DMS153 (cell line): ENCODE measurements around the gene GGT6.

Experiments used
- DNase-seq: peaks from one replicate; lab custom pipeline; 2025; lab: John Stamatoyannopoulos, UW

The GGT6 gene

DNA sequence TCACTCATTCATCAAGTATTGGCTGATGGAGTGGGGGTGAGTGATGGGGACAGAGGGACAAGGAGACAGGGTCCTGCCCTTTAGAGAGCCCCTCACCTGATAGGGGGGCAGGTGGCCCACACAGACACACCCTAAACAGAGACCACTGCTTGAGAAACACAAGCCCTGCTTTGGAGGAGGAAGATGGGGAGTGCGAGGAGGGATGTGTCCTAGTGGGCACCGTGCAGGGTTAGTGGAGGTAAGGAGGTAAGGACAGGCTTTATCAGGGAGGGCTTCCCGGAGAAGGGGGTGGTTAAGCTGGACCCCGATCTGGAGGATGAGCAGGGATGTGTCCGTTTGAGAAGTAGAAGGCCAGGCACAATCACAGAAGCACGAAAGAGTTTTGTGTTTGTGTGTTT lies 15.8 kb upstream of the GGT6 start:
- DNase-seq = no peak

GRCh38 chr17:4574448-4575045 lies 14.2 kb upstream of the GGT6 start:
- DNase-seq = no peak

DNA sequence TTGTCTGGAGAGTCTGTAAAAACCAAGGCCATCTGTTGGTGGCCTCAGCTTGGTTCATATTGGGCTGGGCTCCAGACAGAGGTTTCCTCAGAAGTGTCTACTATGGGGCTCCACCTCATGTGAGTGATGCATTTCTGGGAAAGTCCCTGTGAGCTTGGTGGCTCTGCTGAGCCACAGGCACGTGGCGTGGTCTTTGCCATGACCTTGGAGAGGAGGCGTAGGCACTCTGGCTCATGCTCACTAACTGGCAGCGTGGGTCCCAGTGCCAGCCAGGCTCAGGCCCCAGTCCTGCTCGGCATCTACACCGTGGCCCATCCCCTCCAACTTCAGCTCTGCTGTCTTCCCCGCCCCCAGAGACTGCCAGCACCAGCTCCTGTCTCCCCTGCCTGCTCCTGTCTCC lies 13.3 kb upstream of the GGT6 start:
- DNase-seq = no peak

- no peak for DNase-seq
These were observed 12.7 kb upstream of the GGT6 start for GRCh38 chr17:4573115-4573514.

DNA sequence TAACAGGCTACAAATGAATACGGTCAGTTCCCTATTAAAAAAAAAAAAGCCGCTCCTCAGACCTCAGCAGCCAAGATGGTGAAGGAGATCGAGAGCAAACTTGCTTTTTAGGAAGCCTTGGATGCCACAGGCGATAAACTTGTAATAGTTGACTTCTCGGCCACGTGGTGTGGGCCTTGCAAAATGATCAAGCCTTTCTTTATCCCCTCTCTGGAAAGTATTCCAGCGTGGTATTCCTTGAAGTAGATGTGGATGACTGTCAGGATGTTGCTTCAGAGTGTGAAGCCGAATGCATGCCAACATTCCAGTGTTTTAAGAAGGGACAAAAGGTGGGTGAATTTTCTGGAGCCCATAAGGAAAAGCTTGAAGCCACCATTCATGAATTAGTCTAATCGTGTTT lies 11.8 kb upstream of the GGT6 start:
- no peak for DNase-seq

DNA sequence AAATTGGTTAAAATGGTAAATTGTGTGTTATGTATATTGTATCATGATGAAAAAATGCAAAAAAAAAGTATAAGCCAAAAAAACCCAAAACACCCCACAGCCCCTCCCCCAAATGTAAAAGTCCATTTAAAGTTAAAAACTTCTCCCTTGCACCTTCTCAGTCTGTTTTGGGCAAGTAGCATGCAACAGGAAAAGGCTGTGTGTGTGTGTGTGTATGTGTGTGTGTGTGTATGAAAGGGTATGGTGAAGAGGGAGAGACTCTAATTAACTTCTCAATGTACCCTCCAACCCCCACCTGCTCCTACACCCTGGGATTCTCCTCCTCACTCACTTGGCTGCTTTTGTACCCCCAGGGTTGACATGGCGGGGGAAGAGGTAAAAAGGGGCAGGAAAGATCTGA lies 9.2 kb upstream of the GGT6 start:
- DNase-seq = no peak

DNA sequence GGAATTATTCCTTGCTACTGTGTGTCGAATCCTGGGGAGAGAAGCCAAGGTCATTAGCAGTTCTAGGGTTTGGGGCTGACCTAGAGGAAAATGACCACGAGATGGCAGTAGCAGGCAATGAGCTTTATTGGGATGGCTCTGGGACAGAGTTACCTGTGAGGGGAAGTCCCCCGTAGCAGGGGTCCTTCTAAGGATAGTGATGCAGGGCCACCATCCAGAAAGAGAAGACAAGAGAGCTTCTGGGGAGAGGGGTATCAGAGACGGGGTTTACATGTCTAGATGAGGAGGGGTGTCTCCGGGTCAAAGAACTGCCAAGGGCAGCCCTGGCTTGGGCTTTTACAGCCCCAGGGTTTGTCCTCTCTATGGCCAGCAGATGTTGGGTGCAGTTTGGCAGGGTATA lies 6.4 kb upstream of the GGT6 start:
- no peak for DNase-seq

DNA sequence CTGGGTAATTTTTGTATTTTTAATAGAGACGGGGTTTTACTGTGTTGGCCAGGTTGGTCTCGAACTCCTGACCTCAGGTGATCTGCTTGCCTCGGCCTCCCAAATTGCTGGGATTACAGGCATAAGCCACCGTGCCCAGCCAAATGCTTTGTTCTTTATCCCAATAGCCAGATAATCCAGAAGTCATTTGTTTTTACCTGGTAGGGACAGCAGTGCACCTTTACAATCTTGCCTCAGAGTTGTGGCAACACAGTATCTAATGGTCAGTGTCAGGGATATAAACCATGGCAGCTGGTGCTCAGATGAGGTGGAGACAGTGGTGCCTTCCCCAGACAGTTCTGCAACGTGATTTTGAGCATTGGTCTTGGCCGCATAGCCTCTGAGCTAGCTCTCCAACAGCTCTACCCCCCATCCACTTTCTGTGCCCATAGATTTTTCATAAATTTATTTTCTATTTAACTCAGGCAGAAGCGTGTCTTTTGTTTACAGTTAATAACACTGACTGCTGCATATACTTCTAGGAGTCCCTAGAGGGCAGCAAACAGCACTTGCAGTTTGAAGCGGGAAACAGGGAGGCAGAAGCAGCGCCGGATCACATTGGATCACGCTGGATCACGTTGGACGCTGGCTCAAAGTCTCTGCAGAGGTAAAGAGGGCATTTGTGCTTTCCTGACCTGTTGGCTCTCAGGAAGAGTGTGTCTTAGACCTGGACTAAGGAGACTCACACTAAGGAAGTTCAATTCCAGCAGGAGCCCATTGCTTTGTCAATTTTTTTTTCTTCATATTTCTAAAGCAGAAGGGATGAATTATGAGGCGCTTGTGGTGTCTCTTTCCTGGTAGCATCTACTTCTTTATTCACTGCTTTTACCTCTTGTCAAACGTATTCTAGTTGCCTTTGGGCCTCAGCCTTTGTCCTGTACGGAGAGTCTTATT lies 5.1 kb upstream of the GGT6 start:
- peak; percentile 9 for DNase-seq

- DNase-seq = no peak
These were observed 1.9 kb upstream of the GGT6 start for GRCh38 chr17:4562015-4562969.

GRCh38 chr17:4560837-4561256 lies 470 bp upstream of the GGT6 start:
- no peak for DNase-seq

DNA sequence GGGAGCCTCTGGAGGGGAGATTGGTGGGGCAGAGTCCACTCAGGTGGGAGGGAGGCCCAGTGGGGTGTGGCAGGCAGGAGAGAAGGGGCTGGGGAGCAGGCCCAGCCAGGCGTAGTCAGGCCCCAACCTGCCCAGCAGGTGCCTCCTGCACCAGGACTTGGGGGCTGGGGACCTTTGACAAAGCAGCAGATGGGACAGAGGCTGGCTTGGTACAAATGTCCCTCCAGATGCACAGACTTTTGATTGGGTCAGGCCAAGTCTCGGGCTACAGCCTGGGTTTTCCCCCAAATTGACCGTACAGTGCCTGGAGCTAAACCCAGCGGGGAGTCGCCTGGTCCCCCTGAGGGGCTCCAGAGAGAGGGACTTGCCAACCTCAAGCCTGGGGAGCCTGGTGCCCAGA lies 411 bp downstream of the GGT6 start:
- no peak for DNase-seq

DNA sequence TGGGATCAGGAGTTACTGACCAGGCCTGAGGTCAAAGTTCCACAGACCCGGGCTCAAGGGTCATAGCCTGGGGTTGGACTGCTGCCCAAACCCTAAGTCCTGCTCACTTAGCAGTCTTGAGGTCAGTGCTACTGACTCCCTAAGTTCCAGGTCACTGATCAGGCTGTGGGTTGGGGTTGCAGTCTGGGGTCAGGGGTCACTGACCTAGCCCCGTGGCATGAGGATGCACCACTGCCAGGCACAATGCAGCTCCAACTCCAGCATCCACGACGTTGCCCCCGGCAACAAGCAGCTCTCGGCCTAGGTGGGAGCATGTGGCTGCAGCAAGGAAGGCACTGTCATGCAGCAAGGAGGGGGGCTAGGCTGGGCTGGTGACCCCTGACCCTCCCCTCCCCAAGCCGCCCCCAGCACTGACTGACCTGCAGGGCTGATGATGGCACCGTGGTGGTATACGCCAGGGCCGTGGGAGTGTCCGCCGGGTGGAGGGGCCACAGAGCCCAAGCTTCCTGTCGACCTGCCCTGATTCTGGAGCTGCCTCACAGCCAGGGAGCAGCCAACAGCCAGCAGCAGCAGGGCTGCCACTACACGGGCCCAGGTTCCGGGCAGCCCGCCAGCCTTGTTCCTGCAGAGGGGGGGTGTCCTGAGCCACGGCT lies 1.1 kb downstream of the GGT6 start:
- DNase-seq = no peak

DNA sequence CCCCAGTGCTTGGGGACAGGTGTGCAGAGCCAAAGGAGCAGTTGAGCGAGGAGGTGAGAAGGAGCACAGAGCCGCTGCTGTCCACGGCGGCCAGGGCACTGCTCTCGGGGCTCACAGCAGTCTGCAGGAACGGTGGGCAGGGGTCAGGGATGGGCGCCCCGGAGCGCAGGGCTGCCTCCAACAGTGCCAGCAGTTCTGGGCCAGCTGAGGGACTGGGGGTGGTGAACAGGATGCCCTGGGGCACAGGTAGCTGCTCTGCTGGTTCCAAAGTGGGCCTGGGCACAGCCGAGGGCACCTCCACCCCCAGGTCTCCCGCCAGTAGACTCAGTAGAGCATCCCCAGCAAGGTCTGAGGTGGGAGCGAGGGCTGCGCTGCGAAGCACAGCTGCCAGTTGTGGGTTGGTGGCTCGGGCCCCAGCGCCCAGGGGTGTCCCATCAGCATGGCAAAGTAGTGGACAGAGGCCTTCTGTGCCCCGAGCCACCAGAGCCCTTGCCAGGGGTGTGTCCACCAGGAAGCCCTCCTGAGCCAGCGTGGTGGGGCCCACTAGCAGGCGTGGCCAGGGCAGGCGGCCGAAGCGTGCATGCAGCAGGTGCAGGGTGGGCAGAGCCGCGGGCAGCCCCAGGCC lies 1.9 kb downstream of the GGT6 start:
- no peak for DNase-seq

GRCh38 chr17:4557626-4558346 lies 2.6 kb downstream of the GGT6 start:
- no peak for DNase-seq

DNA sequence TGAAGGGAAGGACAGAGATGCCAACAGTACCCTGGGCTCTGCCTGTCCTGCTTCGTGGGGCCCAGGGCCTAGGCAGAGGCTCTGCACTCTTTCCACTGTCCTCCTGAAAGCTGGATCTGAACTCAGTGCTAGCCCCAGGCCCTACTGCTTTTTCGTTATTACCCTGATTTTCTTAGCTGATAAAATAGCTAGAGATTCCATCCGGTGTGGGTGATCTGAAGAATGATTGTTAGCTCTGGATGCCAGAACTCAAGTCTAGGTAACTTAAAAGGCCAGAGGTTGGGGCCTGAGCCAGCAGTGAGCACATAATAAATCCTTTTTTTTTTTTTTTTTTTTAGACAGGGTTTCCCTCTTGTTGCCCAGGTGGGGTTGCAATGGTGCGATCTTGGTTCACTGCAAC lies 3.4 kb downstream of the GGT6 start:
- no peak for DNase-seq

- no peak for DNase-seq
These were observed 4.3 kb downstream of the GGT6 start for GRCh38 chr17:4555873-4556759.

- DNase-seq = peak; percentile 65
These were observed 5.2 kb downstream of the GGT6 start, which contains the start of gene MYBBP1A for GRCh38 chr17:4554997-4555799. MYBBP1A (minus strand) TSS chr17:4555384; CDS start chr17:4555324, 60 bp downstream.

DNA sequence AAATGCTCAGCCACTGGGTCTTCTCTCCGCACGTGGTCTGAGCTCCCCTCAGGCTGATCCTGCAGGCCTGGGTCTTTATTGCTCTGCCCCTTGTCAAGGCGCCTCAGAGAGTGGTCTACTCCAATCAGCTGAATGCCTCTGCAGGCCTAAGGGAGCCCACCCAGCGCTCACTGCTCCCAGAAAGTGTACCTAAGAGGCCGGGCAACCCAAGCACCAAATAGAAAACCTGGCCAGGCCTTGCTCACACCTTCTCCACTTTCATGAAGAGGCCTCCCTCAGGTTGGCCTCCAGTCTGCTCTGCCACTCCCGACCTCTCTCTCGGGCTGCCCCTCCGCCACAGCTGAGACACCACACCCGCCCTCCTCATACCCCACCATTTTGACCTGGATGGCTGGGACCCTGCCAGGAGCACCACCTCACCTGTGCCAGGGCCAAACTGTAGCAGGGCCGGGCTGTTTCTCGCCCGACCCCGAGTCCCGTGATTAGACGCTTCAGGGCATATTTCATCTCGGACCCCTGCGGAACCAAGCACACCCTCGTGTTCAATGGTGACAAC lies 5.9 kb downstream of the GGT6 start:
- no peak for DNase-seq
